ENCODE data around the gene DERL2.
A peak's percentile ranks its signal among the peaks of the same experiment; 100 is the strongest.

DERL2 gene

DNA sequence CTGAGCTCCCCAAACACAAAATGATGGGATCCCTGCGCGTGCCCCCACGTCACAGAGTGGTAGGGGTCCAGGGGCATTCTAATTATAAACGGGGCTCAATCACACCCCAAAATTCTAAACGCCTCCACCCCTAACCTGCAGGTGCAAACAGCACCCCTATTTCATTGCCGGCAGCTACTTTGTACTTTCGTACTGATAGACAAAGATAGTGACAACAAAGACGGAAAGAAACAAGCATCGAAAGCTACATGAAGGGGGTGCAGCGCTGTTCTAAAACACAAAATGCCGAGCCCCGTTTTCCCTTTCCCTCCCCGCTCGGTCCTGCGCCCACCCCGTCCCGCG lies 14.2 kb upstream of the DERL2 start:
- FAIRE-seq, result no peak
- no peak for DNase-seq (ENCODE audit: insufficient read length)
- TF ChIP-seq POLR2AphosphoS5 (IDR thresholded peaks at IDR 0.05; ENCODE audit: low read depth, low read length) (no peak), POLR2A (IDR thresholded peaks at IDR 0.05; ENCODE audit: low read depth, low read length) (no peak), TAF1 (IDR thresholded peaks at IDR 0.05; ENCODE audit: borderline replicate concordance, low read depth, low read length) (no peak)

DNA sequence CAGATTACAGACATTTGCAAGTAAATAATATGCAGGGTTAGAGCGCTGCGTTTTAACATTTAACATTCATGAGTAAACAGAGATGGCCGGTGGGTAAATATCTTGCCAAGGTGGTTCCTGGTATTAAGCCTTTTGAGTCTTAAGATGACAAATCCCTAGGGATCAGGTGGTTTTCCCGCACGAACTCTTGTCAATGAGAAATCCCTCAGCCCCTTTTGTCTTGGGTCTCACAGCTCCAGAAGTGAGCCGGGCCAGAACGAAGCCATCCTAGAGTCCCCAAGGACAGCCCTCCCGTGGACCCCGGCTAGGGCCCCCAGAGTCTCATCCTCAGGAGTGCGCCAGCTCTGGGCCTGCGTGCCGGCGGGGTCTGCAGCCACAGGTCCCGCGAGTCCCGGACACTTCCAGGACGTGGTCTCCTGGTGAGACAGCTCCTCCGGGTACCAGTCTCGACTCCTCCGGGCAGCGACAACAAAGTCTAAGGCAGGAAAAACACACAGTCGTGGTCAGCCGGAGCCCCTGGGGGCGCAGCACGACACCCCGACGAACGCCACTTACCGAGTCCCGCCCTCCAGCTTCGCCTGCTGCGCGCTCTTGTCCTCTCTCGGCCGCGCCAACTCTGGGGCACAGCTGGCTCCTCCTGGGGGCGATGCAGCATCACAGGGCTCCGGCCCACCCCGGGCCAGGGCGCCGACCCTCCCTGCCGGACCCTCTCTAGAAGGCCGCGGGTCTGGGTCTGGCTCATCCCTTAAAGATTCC lies 13.7 kb upstream of the DERL2 start:
- FAIRE-seq (no peak), DNase-seq (ENCODE audit: insufficient read length) (no peak)
- no peak for TF ChIP-seq TAF1 (IDR thresholded peaks at IDR 0.05; ENCODE audit: borderline replicate concordance, low read depth, low read length)
- TF ChIP-seq POLR2A (IDR thresholded peaks at IDR 0.05; ENCODE audit: low read depth, low read length), result no peak
- no peak for TF ChIP-seq POLR2AphosphoS5 (IDR thresholded peaks at IDR 0.05; ENCODE audit: low read depth, low read length)

- DNase-seq (ENCODE audit: insufficient read length) (no peak), FAIRE-seq (no peak)
- no peak for TF ChIP-seq POLR2A (IDR thresholded peaks at IDR 0.05; ENCODE audit: low read depth, low read length)
- no peak for TF ChIP-seq TAF1 (IDR thresholded peaks at IDR 0.05; ENCODE audit: borderline replicate concordance, low read depth, low read length)
- TF ChIP-seq POLR2AphosphoS5 (IDR thresholded peaks at IDR 0.05; ENCODE audit: low read depth, low read length), result no peak
Observed at GRCh38 chr17:5492970-5493369, 7.0 kb upstream of the DERL2 start.

- no peak for TF ChIP-seq POLR2AphosphoS5 (IDR thresholded peaks at IDR 0.05; ENCODE audit: low read depth, low read length)
- no peak for TF ChIP-seq TAF1 (IDR thresholded peaks at IDR 0.05; ENCODE audit: borderline replicate concordance, low read depth, low read length)
- TF ChIP-seq POLR2A (IDR thresholded peaks at IDR 0.05; ENCODE audit: low read depth, low read length), result no peak
- FAIRE-seq, result no peak
- no peak for DNase-seq (ENCODE audit: insufficient read length)
Observed at GRCh38 chr17:5488752-5489151, 2.8 kb upstream of the DERL2 start.

DNA sequence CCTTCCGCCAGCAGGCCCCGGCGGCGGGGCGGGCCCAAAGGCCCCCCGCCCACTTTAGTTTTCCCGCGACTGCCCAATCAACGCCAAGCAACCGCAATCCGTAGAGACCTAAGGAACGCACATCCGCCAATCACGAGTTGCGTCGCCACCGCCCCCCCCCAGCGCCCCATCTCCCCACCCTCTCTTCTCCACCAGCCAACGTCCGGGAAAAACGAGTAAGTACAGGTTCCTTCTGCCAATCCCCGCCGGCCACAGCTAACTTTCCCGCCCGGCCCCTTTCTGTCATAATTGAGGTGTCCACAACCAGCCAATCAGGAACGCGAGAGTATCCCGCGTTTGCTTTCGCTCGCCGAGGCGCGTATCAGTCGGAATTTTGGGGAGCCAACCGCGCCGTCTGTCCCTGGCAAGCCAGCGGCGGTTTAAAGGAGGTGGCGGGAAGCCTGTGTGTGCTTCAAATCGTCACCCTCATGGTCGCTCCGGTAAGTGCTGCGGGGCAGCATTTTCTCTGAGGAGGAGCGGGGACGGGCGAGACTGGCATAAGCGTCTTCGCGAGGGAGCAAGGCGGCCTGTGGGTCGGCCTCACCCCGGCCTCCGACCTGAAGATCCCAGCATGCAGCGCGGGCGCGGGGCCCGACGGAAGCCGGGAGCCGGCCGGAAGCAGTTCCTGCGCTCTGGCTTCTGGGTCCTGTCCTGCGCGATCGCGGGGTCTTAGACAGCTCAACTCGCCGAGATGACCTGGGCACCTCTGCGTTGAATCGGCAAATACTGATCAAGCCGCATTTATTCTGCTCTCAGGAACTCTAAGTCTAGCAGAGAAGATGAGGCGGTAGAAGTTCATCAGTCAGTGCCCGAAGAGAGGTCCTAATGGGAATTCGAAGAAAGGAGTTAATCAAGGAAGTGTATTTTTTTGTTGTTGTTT lies 487 bp upstream of the DERL2 start, which contains the start of gene MIS12:
Gene MIS12 (plus strand): TSS at position 361 of the 919 bp plus-strand sequence. CDS start 2,297 bp downstream, outside the sequence.
- TF ChIP-seq POLR2AphosphoS5 (IDR thresholded peaks at IDR 0.05; ENCODE audit: low read depth, low read length), result peak; percentile 88
- TF ChIP-seq POLR2A (IDR thresholded peaks at IDR 0.05; ENCODE audit: low read depth, low read length), result peak; percentile 91
- TF ChIP-seq TAF1 (IDR thresholded peaks at IDR 0.05; ENCODE audit: borderline replicate concordance, low read depth, low read length), result peak; percentile 77
- DNase-seq (ENCODE audit: insufficient read length), result peak; percentile 86
- FAIRE-seq, result peak; percentile 97

- DNase-seq (ENCODE audit: insufficient read length) (no peak), FAIRE-seq (no peak)
- no peak for TF ChIP-seq POLR2A (IDR thresholded peaks at IDR 0.05; ENCODE audit: low read depth, low read length)
- TF ChIP-seq TAF1 (IDR thresholded peaks at IDR 0.05; ENCODE audit: borderline replicate concordance, low read depth, low read length), result no peak
- no peak for TF ChIP-seq POLR2AphosphoS5 (IDR thresholded peaks at IDR 0.05; ENCODE audit: low read depth, low read length)
Observed at GRCh38 chr17:5481451-5481850, 4.5 kb downstream of the DERL2 start.

GRCh38 chr17:5480962-5481361 lies 5.0 kb downstream of the DERL2 start:
- no peak for TF ChIP-seq POLR2AphosphoS5 (IDR thresholded peaks at IDR 0.05; ENCODE audit: low read depth, low read length)
- TF ChIP-seq POLR2A (IDR thresholded peaks at IDR 0.05; ENCODE audit: low read depth, low read length), result no peak
- TF ChIP-seq TAF1 (IDR thresholded peaks at IDR 0.05; ENCODE audit: borderline replicate concordance, low read depth, low read length), result no peak
- DNase-seq (ENCODE audit: insufficient read length) (no peak), FAIRE-seq (no peak)

GRCh38 chr17:5478992-5479391 lies 7.0 kb downstream of the DERL2 start:
- TF ChIP-seq TAF1 (IDR thresholded peaks at IDR 0.05; ENCODE audit: borderline replicate concordance, low read depth, low read length) (no peak), POLR2A (IDR thresholded peaks at IDR 0.05; ENCODE audit: low read depth, low read length) (no peak), POLR2AphosphoS5 (IDR thresholded peaks at IDR 0.05; ENCODE audit: low read depth, low read length) (no peak)
- DNase-seq (ENCODE audit: insufficient read length) (no peak), FAIRE-seq (no peak)

DNA sequence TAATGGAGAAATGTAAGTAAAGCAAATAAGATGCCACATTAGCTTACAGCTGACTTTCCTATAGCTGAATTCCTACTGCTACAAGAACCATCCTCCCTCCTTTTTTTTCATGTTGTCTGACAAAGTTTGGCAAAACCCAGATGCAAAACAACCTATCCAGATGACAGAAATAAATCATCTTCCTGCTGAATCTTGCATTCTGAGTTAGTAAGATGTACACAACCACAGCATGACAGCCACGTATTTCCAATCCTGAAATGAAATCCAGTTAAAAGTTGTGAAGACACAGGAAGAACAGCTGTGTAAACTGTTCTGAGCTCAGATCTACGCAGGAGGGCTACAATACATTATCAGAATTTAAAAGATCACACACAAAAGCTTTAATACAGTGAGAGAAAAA lies 12.1 kb downstream of the DERL2 start:
- TF ChIP-seq POLR2AphosphoS5 (IDR thresholded peaks at IDR 0.05; ENCODE audit: low read depth, low read length), result no peak
- FAIRE-seq, result no peak
- DNase-seq (ENCODE audit: insufficient read length), result no peak

DNA sequence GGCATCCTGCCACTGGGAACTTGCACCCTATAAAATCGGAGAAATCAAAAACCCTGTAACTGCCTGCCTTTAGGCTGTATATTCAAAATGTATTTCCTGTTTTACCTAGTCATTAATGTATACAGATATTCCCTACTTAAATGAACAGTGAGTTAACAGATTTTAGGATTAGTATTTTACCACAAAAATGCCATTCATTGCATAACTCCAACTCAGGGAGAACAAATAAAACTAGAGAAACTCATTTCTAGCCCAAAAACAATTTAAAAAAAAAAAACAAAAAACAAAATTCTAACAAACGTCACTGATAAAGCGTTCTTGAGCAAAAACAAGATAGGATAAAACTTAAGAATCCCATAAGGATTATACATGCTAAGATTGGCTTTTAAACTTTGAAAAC lies 13.5 kb downstream of the DERL2 start:
- FAIRE-seq, result no peak
- no peak for DNase-seq (ENCODE audit: insufficient read length)
- no peak for TF ChIP-seq TAF1 (IDR thresholded peaks at IDR 0.05; ENCODE audit: borderline replicate concordance, low read depth, low read length)
- no peak for TF ChIP-seq POLR2A (IDR thresholded peaks at IDR 0.05; ENCODE audit: low read depth, low read length)
- no peak for TF ChIP-seq POLR2AphosphoS5 (IDR thresholded peaks at IDR 0.05; ENCODE audit: low read depth, low read length)

GRCh38 chr17:5468075-5468473 lies 17.9 kb downstream of the DERL2 start:
- no peak for DNase-seq (ENCODE audit: insufficient read length)
- peak; percentile 33 for FAIRE-seq
- TF ChIP-seq TAF1 (IDR thresholded peaks at IDR 0.05; ENCODE audit: borderline replicate concordance, low read depth, low read length) (no peak), POLR2AphosphoS5 (IDR thresholded peaks at IDR 0.05; ENCODE audit: low read depth, low read length) (no peak), POLR2A (IDR thresholded peaks at IDR 0.05; ENCODE audit: low read depth, low read length) (no peak)

- DNase-seq (ENCODE audit: insufficient read length) (no peak), FAIRE-seq (no peak)
- TF ChIP-seq POLR2AphosphoS5 (IDR thresholded peaks at IDR 0.05; ENCODE audit: low read depth, low read length) (no peak), POLR2A (IDR thresholded peaks at IDR 0.05; ENCODE audit: low read depth, low read length) (no peak), TAF1 (IDR thresholded peaks at IDR 0.05; ENCODE audit: borderline replicate concordance, low read depth, low read length) (no peak)
Observed at GRCh38 chr17:5467416-5467815, 18.6 kb downstream of the DERL2 start.
